Astrocyte of the spinal cord (primary cell): ENCODE data around the gene TCF7L2.

ENCODE experiments used
- DNase-seq: peaks from one replicate; pipeline ENCODE4 v3.0.0; 2011; ENCODE audit warnings: low read depth, low spot score
- H3K4me3 ChIP-seq: 2 replicates; pipeline ENCODE4 v1.5.1; 2011; ENCODE audit warnings: low read depth, mild to moderate bottlenecking, low read length, moderate library complexity
- CTCF ChIP-seq: IDR thresholded peaks from 2 replicates; pipeline ENCODE4 v1.5.1; 2012; ENCODE audit warnings: low read depth, mild to moderate bottlenecking, low read length, inconsistent platforms
- in situ Hi-C: cut with HindIII; loops from 2 replicates; pipeline ENCODE4 v1.10.0; 2017; ENCODE audit warnings: low sequenced_read_pairs

Gene TCF7L2

GRCh38 chr10:113080061-113080924 is 130.2 kb downstream of the TCF7L2 start:
- DNase-seq = no peak
- no peak for TF ChIP-seq CTCF
- in situ Hi-C loops = no loop called here
- no peak overlapping the region for H3K4me3 ChIP-seq

GRCh38 chr10:113080925-113081229 is 130.8 kb downstream of the TCF7L2 start:
- in situ Hi-C loops = no loop called here
- no peak for DNase-seq
- H3K4me3 ChIP-seq = no peak overlapping the region
- TF ChIP-seq CTCF = no peak

GRCh38 chr10:113084031-113084430 is 134.0 kb downstream of the TCF7L2 start:
- DNase-seq = no peak
- in situ Hi-C loops = no loop called here
- TF ChIP-seq CTCF = no peak
- H3K4me3 ChIP-seq = no peak overlapping the region

- no peak for TF ChIP-seq CTCF
- no peak overlapping the region for H3K4me3 ChIP-seq
- in situ Hi-C loops = no loop called here
- no peak for DNase-seq
Observed at GRCh38 chr10:113085776-113086175, 135.7 kb downstream of the TCF7L2 start.

GRCh38 chr10:113086282-113086681 is 136.2 kb downstream of the TCF7L2 start:
- no peak for TF ChIP-seq CTCF
- DNase-seq = no peak
- in situ Hi-C loops = no loop called here
- H3K4me3 ChIP-seq = no peak overlapping the region

GRCh38 chr10:113087165-113088029 is 137.3 kb downstream of the TCF7L2 start:
- in situ Hi-C loops = no loop called here

More at GRCh38 chr10:113087165-113088029, 137.3 kb downstream of the TCF7L2 start:
- no peak overlapping the region for H3K4me3 ChIP-seq
- peak; percentile 99 for DNase-seq
- TF ChIP-seq CTCF = no peak
